NK-92 treated with Interleukin-12 subunit alpha and Interleukin-12 subunit beta, amount 100 ng/mL, for 24 hours (cell line): Measurements from ENCODE around the gene FAM187B.

ENCODE experiments used
- DNase-seq: peaks from one replicate; lab custom pipeline; 2025; lab: John Stamatoyannopoulos, UW

FAM187B gene

GRCh38 chr19:35178701-35179100 is 49.8 kb downstream of the FAM187B start:
- no peak for DNase-seq

- DNase-seq = no peak
Measured at GRCh38 chr19:35177377-35178274, 50.9 kb downstream of the FAM187B start.

GRCh38 chr19:35176181-35176570 is 52.4 kb downstream of the FAM187B start:
- no peak for DNase-seq
